Stimulated activated CD4-positive, alpha-beta T cell treated with anti-CD3 and anti-CD28 coated beads, Interleukin-2, amount 100 ng/mL, for 24 hours (primary cell): ENCODE measurements around the gene SLC22A6.

Source experiments
- DNase-seq, 2 donors: peaks; one replicate each; pipeline ENCODE4 v3.0.0-alpha.2; 2020

SLC22A6 gene, protein sequence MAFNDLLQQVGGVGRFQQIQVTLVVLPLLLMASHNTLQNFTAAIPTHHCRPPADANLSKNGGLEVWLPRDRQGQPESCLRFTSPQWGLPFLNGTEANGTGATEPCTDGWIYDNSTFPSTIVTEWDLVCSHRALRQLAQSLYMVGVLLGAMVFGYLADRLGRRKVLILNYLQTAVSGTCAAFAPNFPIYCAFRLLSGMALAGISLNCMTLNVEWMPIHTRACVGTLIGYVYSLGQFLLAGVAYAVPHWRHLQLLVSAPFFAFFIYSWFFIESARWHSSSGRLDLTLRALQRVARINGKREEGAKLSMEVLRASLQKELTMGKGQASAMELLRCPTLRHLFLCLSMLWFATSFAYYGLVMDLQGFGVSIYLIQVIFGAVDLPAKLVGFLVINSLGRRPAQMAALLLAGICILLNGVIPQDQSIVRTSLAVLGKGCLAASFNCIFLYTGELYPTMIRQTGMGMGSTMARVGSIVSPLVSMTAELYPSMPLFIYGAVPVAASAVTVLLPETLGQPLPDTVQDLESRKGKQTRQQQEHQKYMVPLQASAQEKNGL

DNA sequence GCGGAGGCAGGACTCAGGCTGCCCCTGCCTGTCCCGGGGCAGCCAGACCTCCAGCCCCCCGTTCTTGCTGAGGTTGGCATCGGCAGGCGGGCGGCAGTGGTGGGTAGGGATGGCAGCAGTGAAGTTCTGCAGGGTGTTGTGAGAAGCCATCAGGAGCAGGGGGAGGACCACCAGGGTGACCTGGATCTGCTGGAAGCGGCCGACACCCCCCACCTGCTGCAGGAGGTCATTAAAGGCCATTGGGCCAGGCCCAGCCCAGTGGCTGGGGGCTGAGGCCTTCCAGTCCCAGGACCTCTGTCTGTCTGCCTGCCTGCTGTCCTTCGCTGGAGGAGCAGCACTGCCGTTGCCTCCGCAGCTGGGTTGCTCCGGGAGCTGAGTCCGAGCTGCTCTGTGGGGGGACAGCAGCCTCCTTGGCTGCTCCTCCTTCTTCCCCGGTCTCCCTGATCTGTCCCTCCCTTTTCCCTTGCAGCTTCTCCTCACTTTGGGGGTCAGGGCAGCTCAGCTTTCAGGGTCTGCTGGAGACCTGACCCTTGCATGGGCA is at the start of gene SLC22A6:
Gene SLC22A6 (minus strand): TSS at position 517 of the 541 bp plus-strand sequence. CDS start 277 bp downstream, at position 240.
- no peak for DNase-seq

DNA sequence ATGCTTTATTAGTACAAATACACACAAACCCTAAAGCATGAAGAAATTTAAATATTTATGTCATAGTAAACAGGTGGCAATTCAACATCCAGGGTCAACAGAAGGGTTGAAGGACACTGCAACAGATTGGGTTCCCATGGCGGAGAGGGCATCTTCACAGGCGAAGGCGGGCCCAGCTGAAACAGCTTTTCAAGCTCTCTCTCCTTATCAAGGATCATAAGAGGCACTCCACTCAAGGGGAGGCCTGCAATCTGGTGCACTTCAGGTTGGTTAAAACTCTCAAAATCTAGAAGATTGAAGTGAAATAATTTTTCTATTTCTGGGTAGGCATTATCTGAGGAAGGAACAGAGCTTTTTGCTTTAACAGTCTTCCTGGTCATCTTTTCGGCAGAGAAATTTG is 47.7 kb upstream of the SLC22A6 start:
- DNase-seq = no peak

DNA sequence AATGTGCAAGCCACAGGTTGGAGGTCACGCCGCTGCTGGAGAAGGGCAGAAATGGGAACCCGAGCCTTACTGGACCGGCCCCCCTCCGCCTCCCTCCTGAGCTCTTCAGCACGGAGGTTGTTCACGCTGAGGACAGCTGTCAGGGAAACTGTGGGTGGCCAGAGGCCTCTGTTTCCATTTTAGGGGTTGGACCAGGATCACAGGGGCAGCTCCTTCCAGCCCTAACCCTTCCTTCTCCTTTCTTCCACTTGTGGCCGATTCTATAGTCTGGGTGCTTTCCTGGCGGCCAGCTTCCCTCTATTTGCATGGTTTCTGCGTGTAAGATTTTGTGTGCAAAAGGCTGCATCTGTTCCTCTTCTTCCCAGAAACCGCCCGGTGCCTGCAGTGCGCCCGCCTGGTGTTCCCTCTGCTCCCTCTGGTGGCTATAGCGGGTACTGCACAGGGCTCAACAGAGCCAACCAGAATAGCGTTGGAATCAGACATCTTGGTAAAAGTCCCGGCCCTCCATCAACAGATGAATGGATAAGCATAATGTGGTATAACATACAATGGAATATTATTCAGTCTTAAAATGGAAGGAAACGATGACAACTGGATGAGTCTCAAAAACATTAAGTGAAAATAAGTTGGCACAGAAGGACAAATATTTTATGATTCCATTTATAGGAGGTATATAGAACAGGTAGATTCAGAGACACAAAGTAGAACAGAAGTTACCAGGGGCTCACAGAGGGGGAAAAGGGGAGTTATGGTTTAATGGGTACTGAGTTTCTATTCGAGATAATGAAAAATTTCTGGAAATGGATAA is 39.3 kb upstream of the SLC22A6 start:
- peak; percentile 92 to 93 for DNase-seq

DNA sequence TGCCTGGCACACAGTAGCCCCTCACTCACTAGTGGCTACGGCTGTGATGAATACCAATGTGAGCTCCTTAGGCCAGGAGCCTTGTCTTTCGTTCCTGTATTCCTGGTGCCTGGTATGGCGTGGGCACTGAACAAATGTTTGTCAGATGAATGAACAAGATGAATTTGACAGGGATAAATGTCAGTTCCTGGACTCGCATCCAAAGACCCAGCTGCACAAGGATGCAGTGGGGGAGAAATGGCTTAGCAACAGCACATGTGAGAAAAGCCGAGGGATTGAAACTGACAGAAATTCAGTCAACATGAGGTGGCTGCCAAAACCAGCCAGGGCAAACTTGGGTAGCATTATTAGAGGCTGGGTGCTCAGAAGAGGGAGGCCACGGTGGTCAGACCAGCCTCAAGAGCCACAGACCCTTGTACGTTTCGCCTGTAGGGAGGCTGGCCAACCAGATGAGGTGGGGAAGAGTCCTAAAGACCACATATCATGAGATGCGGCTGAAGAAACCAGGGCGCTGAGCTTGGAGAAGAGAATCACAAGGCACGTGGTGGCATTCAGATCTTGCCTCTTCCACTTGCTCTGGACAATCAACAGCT is 38.6 kb upstream of the SLC22A6 start:
- no peak for DNase-seq

DNA sequence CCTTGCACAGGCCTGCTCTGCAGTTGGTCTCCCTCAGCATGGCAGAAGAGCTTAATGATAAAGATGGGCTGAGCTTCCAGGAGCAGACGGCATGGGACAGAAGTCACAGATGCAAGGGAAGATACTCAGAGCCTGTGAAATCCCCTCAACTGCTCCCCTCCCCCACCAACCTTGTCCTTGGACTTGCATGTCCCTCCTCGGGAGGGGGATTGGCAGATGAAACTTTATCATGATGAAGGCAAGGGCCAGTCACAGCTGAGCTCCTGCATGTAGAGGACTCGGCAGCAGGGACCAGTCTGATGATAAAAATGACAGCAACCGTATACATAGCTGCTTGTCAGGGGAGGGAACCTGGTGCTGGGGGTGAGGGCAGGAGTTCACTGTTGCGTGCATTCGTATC is 37.7 kb upstream of the SLC22A6 start:
- DNase-seq = no peak

DNA sequence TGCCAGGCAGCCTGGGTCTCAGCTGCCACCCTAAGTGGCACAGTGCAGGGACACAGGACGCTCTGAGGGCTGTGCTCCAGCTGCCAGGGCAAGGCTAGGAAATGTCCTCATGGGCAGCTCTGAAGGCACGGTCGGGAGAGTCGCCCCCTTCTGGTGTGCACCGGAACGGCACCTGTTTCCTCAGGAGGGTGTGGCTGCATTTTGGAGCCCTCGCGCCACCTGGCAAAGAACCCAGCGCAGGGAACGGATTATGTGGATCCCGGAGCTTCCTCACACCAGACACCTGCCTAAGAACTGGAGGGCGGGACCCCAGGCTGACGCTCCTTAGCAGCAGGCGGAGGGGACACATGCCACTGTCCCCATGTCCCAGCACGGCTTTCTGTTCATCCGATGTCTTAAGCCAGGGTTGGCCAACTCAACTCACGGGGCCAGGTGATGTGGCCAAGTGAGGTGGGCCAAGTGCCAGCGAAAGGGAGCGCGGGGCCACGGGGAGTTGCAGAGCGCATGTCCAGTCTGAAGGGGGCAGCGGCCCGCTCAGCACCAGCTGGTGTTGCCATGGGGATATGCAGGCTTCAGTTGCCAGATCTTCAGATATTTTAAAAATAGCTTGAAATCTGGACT is 36.0 kb upstream of the SLC22A6 start:
- peak; percentile 44 to 59 for DNase-seq

DNA sequence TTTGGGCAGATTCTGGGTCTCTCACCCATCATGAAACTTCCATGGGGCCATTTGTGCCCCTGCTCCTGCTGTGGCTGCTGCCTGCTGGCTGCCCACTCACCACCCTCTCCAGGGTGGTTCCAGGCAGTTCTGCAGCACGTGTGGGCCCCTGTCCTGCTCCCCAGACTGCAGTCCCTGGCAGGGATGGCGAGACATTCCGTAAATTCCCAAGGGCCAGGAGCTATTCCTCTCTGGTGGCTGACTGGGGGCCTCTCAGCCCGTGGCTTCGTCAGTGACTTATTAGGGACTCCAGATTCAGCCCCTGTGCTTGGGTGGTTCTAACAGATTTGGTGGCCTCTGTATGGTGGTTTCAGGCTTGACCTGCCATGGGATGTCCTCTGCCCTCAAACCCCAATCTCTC is 34.7 kb upstream of the SLC22A6 start:
- no peak for DNase-seq

DNA sequence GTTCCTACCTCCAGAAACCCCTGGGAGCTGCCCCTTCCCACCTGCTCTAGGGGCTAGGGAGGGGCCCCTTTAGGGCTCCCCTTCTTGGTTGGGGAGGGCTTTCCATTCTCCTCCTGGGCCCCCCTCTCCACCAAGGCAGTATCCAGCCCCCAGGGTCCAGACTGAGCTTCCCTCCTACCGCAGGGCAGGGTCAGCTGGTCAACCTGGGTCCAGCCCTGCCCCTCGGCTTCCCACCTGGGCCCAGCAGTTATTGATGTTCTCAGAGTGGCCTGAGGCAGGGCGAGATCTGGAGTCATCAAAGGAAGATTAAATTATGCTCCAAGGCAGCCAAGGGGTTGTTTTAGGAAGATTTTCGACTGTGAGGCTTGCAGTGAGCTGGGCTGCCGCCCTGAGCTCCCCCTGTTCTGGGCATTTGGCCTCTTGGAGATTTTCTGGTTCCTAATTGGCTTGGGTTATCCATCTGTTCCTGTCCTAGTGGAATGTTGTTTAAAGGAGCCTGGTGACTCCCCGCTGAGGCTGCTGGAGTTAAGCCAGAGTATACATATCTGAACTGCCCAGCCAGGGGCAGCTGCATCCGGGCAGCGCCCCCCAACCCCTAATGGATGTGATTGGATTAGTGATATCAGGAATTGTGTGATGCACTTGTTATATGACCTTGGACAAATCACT is 32.7 kb upstream of the SLC22A6 start:
- DNase-seq = no peak

DNA sequence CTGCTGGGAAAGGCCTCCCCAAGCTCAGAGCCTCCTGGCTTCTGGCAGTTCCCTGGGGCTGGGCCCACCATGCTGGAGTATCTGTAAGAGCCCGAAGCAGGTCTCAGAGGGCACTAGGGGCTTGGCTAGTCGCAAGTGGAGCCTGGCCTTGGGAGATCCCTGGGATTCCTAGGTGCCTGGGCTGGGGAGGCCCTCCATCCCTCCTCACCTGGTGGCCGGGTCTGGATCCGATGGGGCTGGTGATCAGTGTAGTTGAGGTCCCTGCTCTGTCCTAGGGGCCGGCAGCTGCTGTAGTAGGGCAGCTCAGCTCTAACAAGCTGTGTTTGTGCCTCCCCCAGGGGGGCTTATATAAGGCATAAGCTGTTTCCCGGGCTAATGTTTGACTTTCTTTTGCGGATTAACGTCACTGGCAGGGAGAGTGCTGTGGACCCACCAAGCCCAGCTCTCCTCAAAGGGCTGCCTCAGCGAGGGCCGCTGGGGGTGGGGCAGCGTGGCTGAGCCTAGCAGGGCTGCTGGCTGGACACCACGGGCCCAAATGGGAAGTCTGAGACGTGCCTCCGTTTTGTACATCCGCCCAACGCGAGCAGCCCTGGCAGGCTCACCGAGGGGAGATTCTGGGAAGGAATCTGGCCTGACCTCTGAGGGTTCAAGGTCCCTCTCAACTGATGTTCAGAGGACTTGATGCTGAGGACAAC is 30.9 kb upstream of the SLC22A6 start, which contains the start of gene SLC22A8:
Gene SLC22A8 (minus strand): TSS at position 321 of the 695 bp plus-strand sequence. CDS start 883 bp downstream, outside the sequence.
- DNase-seq = no peak

DNA sequence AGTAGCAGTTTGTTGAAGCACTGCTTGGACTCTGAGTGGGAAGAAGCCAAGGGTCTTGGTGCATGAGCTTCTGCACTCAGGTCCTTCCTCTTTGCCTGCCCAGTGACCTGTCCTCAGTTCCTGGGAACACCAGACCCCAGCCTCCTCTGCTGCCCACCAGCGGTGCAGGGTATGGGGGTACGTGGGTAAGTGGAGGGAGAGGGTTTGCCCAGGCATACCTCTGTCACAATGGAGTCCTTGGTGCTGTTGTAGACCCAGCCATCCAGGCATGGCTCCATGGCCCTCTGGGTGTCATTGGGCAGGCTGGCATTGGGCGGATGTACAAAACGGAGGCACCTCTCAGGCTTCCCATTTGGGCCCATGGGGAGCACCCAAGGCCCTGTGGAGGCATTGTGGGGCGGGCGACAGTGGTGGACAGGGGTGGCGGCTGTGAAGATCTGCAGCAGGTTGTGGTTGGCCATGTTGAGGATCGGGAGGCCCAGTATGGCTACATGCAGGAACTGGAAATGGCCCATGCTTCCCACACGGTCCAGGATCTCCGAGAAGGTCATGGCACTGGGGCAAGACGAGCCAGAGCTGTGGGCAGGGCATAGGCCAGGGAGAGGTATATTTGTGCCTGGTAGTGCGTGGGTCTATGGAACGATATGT is 29.8 kb upstream of the SLC22A6 start:
- no peak for DNase-seq

DNA sequence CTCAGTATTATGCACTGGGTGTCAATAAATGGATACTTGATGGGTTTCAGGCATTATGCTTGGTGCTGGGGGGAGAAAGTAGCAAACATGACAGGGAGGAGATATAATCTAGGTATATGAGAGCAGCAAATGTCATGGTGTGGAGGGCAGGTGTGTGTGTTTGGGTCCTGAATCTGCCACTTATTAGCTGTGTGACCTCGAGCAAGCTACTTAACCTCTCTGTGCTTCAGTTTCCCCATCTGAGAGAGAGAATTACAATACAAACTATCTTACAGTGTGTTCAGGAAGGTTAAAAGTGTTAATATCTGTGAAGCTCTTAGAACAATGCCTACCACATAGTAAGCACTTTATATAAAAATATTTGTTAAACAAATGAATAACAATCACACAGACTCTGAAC is 28.1 kb upstream of the SLC22A6 start:
- DNase-seq = no peak

DNA sequence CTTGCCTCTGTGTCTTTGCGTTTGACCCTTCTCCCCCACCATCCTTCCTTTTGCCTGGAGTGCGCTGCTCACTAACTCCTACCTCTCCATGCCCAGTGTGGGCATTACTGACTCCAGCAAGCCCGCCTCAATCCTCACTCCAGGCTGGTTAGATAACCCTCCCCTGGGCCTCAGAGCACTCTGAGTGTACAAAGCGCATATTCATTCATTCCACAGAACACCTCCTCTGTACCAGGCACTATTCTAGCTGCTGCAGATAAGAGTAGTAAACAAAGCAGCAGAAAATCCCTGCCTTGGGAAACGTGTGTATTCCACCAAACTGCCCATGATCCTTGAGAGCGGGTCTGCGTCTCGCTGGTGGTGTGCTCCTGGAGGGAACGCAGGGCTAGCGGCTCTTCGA is 27.7 kb upstream of the SLC22A6 start:
- no peak for DNase-seq

DNA sequence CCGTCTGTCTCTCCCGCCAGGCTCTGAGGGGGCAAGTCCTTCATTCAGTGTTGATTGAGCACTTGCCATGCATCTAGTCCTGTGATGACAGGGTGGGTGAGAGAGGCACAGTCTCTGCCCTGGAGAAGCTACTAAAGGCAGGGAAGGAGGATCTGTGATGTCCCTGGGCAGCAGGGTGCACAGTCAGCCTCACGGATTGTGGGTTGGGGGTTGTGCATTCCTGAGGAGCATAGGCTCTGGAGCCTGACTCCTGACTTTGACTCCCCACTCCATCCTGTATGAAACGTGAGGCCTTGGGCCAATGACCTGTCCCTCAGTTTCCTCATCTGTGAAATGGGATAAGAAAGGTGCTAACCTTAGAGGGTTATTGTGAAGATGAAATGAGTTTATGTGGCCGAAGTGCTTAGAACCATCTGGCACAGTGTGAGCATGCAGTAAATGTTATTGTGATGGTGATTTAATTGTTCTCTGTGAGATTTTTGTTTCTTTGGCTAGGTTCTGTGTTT is 26.2 kb upstream of the SLC22A6 start:
- DNase-seq = no peak

DNA sequence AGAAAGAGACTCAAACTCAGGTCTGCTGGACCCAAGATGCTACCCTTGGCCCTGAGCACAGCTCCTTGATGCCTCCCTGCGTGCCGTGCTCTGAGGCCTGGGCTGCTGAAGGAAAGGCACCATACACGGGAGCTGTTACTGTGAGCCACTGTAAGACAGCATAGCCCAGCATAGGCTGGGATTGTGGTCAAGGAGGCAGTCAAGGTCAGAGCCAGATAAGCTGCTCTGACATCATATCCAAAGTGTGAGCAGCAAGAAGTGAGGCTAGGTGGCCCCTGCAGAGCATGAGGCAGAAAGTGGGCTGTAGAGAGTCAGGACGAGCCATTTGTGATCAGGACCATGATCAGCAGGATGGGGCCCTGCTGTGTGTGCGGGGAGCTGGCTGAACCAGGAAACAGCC is 23.2 kb upstream of the SLC22A6 start:
- DNase-seq = no peak

DNA sequence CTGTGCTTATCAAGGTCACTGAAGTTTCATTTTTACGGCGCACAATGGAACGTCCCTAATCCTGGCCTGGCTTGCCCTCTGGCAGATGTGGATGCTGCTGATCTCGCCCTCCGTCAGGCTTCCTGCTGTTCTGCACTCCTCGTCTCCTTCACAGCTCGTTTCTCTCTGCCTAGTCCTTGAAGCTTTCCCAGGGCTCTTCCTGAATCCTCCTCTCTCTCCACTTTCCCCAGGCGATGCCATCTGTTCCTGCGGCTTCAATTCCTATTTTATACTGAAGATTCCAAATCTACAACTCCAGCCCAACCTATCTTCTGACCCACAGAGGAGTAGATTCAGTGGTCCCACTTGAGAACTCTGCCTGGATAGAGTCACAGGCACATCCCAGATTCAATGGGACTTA is 16.7 kb upstream of the SLC22A6 start:
- no peak for DNase-seq

DNA sequence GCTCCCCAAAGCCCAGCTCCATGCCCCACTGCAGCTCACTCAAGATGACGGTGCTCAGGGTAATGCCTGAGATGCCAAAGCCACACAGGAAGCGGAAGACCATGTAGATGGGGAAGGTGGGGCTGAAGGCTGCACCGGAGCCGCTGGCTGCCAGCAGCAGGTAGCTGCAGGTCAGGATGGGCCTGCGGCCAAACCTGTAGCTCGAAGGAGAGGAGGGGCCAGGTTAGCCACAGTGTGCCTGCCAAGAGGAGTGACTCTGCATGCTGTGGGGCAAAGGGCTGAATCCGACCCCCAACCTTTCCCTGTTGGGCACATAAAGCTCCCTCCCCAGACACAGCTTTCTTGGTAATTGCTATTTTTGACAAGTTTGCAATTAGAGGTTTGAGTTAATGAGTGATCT is 14.9 kb upstream of the SLC22A6 start:
- DNase-seq = no peak

DNA sequence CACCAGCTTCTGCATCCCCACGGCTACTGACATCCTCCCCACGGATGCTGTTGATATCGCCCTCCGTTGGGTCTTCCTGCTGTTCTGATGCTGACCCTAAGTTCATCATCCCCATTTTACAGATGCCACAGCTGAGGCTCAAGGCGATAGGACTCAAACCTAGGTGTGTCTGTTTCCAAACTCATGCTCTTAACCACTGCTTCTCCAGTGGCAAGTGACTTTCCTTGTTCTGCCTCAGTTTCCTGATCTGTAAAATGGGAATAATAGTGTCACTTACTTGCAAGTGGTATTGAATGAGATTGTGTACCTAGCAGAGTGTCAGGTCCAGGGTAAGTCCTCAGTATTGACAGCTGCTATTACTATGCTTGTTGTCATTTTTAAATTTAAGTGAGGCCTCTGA is 14.4 kb upstream of the SLC22A6 start:
- no peak for DNase-seq

DNA sequence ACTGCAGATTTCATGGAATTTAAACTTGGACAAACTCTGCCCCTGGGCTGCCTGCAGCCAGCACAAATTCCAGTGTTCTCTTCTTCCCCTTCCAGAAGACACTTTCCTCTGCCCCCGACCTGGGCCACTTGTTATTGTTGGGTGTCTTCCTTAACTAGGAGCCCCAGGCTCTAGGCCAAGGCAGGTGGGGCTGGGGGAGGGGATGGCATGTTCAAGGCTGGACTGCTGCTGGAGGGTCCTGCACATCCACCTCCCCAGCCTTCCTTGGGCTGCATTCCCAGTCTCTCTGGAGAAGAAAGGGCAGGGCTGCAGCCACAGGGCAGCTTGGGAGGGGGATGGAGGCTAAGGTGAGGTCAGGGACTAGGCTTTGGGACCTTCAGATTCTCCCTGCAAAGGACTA is 11.5 kb upstream of the SLC22A6 start:
- DNase-seq = no peak

DNA sequence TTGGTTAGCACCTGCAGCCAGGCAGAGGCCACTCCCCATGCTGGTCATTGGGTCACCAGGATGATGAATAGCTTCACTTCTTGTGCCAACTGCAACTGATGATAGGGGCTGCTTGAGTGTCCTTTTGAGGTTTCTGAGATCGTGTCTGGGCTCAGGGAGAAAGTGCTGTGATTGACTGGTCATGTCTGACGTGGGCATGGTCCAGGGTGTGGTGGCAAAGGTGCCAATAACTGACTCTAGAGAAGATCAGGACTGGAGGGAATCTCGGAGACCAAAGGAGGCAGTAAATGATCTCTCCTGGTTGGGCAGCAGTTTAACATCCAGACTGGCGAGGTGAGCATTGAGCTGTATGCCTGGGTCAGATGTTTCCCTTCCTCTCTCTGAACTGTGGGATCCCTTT is 10.0 kb upstream of the SLC22A6 start:
- DNase-seq = no peak

DNA sequence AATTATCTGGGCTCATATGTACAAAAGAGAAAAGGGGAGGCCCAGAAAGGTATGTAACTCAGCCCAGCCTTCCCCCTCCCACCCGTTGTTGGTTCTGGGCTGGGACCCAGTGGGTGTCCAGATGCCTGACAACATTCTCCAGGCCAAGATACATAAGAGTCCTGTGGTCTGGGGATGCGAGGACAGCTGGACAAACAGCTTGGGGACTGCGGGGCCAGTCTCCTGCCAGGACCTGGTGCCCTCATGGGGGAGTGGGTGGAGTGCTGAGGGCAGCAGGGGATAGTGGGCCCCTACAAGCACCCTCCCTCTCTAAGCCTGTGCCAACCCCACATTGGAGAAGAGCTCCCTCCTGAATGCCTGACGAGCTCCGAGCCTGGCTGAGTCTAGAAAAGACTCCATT is 3.5 kb upstream of the SLC22A6 start:
- no peak for DNase-seq
